ENCODE measurements around the gene TRIM2.

DNA sequence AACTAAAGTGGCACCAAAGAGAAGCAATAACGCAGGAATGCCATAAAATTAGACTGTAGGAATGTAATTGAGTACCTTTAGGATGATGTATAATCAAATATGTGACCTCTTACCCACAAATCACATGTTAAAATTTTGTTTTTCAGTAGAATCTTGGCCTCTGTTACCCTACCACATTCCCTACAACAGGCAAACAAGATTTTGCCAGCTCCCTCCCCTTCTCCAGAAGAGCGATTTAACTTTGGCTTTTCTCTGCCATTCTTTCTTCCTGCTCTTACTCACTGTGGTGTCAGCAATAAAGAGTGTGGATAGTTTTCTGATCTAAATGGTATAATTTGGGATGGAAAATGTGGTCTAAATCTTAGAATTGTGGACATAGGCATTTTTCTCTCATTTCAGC lies 57.2 kb downstream of the TRIM2 start:
- TF ChIP-seq EZH2 (IDR thresholded peaks at IDR 0.05; ENCODE audit: borderline replicate concordance) = no peak
- TF ChIP-seq, protein P1, sequence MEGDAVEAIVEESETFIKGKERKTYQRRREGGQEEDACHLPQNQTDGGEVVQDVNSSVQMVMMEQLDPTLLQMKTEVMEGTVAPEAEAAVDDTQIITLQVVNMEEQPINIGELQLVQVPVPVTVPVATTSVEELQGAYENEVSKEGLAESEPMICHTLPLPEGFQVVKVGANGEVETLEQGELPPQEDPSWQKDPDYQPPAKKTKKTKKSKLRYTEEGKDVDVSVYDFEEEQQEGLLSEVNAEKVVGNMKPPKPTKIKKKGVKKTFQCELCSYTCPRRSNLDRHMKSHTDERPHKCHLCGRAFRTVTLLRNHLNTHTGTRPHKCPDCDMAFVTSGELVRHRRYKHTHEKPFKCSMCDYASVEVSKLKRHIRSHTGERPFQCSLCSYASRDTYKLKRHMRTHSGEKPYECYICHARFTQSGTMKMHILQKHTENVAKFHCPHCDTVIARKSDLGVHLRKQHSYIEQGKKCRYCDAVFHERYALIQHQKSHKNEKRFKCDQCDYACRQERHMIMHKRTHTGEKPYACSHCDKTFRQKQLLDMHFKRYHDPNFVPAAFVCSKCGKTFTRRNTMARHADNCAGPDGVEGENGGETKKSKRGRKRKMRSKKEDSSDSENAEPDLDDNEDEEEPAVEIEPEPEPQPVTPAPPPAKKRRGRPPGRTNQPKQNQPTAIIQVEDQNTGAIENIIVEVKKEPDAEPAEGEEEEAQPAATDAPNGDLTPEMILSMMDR (IDR thresholded peaks at IDR 0.05; ENCODE audit: poor library complexity) = no peak
